ENCODE data around the gene DHX57. TPM values are rescaled to one million over a fixed set of nuclear protein-coding genes. Genes with fewer than 3 reads are reported as not detected.

The DHX57 gene
- total RNA-seq, 4 donors from 2014 or later = 11.1 to 17.4 (median 12.2) TPM

GRCh38 chr2:38909872-38910271 is 34.1 kb upstream of the DHX57 start:
- H3K27me3 ChIP-seq = no peaks in the 10 kb centered on the region

DNA sequence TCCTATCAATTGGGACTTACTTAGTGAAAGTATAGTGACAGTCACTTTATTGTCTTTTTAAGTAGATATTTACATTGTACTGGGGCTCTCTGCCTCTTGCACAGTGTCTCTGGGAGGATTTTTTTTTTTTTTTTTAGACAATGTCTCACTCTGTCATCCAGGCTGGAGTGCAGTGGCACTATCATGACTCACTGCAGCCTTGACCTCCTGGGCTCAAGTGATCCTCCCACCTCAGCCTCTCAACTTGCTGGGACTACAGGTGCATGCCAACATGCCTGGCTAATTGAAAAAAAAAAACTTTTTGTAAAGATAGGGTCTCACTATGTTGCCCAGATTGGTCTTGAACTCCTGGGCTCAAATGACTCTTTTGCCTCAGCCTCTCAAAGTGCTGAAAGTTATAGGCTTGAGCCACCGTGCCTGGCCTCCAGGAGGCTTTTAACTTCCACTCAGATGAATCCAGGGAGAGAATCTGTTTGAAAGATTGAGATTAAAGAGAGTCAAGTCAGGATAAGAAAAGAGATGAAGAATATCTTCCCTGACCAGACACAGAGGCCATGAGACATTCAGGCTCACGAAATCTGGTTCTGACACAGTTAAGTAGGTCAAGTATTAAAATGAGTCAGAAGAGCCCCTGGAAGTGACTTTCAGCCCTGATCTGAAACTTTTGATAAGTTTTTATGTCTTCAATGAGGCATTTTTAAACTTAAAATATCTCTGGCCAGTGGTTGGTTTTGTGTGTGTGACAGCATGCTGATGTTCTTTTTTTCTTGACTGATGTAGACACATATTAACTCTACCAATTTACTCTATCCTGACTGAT is 32.2 kb upstream of the DHX57 start:
- TF ChIP-seq EP300 (IDR thresholded peaks at IDR 0.05) = no peak
- TF ChIP-seq, protein P1, sequence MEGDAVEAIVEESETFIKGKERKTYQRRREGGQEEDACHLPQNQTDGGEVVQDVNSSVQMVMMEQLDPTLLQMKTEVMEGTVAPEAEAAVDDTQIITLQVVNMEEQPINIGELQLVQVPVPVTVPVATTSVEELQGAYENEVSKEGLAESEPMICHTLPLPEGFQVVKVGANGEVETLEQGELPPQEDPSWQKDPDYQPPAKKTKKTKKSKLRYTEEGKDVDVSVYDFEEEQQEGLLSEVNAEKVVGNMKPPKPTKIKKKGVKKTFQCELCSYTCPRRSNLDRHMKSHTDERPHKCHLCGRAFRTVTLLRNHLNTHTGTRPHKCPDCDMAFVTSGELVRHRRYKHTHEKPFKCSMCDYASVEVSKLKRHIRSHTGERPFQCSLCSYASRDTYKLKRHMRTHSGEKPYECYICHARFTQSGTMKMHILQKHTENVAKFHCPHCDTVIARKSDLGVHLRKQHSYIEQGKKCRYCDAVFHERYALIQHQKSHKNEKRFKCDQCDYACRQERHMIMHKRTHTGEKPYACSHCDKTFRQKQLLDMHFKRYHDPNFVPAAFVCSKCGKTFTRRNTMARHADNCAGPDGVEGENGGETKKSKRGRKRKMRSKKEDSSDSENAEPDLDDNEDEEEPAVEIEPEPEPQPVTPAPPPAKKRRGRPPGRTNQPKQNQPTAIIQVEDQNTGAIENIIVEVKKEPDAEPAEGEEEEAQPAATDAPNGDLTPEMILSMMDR (IDR thresholded peaks at IDR 0.05) = no peak
- TF ChIP-seq POLR2A (IDR thresholded peaks at IDR 0.05; ENCODE audit: low read depth) = no peak
- no peak for TF ChIP-seq POLR2AphosphoS5 (IDR thresholded peaks at IDR 0.05)
- H3K9me3 ChIP-seq = no peaks in the 10 kb centered on the region
- 91% methylated on average over 2 of the region's 2 CpGs for WGBS
- no peak overlapping the region for H3K27ac ChIP-seq (replicated peaks in 1 of 4)
- no peaks in the 10 kb centered on the region for H3K36me3 ChIP-seq
- H3K4me1 ChIP-seq = no peaks in the 10 kb centered on the region
- intact Hi-C loops (cut with DNase I) = no loop called here
- no peaks in the 10 kb centered on the region for H3K27me3 ChIP-seq
- DNase-seq (ENCODE audit: extremely low spot score) = no peak
- H3K4me3 ChIP-seq = no peak overlapping the region

More at GRCh38 chr2:38909872-38910271, 34.1 kb upstream of the DHX57 start:
- Histone ChIP-seq H3K27ac (replicated peaks in 1 of 4) (no peak overlapping the region), H3K4me1 (no peaks in the 10 kb centered on the region), H3K9me3 (no peaks in the 10 kb centered on the region), H3K4me3 (no peak overlapping the region), H3K36me3 (no peaks in the 10 kb centered on the region)
- intact Hi-C loops (cut with DNase I) = no loop called here
- 91% methylated on average over 1 of the region's 1 CpG for WGBS
- TF ChIP-seq EP300 (IDR thresholded peaks at IDR 0.05) (no peak), POLR2AphosphoS5 (IDR thresholded peaks at IDR 0.05) (no peak), POLR2A (IDR thresholded peaks at IDR 0.05; ENCODE audit: low read depth) (no peak)
- TF ChIP-seq, protein P1 (IDR thresholded peaks at IDR 0.05) = no peak
- DNase-seq (ENCODE audit: extremely low spot score) = no peak

- H3K4me3 ChIP-seq = no peak overlapping the region
- no peak for DNase-seq (ENCODE audit: extremely low spot score)
- H3K4me1 ChIP-seq = no peaks in the 10 kb centered on the region
- intact Hi-C loops (cut with DNase I) = no loop called here
- WGBS = 69% methylated on average over 1 of the region's 1 CpG
- no peaks in the 10 kb centered on the region for H3K36me3 ChIP-seq
- H3K27me3 ChIP-seq = no peaks in the 10 kb centered on the region
- H3K27ac ChIP-seq (replicated peaks in 1 of 4) = no peak overlapping the region
- TF ChIP-seq POLR2A (IDR thresholded peaks at IDR 0.05; ENCODE audit: low read depth) (no peak), EP300 (IDR thresholded peaks at IDR 0.05) (no peak), POLR2AphosphoS5 (IDR thresholded peaks at IDR 0.05) (no peak)
- TF ChIP-seq, protein P1 (IDR thresholded peaks at IDR 0.05) = no peak
- no peaks in the 10 kb centered on the region for H3K9me3 ChIP-seq
Observed at GRCh38 chr2:38907242-38907641, 31.5 kb upstream of the DHX57 start.

- 85% methylated on average over 2 of the region's 2 CpGs for WGBS
- intact Hi-C loops (cut with DNase I) = no loop called here
Observed at GRCh38 chr2:38905251-38905650, 29.5 kb upstream of the DHX57 start.

More at GRCh38 chr2:38905251-38905650, 29.5 kb upstream of the DHX57 start:
- no peak overlapping the region for H3K27ac ChIP-seq (replicated peaks in 1 of 4)
- H3K36me3 ChIP-seq = no peaks in the 10 kb centered on the region
- H3K27me3 ChIP-seq = no peaks in the 10 kb centered on the region
- no peaks in the 10 kb centered on the region for H3K4me1 ChIP-seq
- TF ChIP-seq EP300 (IDR thresholded peaks at IDR 0.05) = no peak
- no peak for TF ChIP-seq POLR2A (IDR thresholded peaks at IDR 0.05; ENCODE audit: low read depth)
- TF ChIP-seq, protein P1 (IDR thresholded peaks at IDR 0.05) = no peak
- no peak for TF ChIP-seq POLR2AphosphoS5 (IDR thresholded peaks at IDR 0.05)
- no peak overlapping the region for H3K4me3 ChIP-seq
- DNase-seq (ENCODE audit: extremely low spot score) = no peak
- H3K9me3 ChIP-seq = no peaks in the 10 kb centered on the region

Measured in esophagus muscularis mucosa (tissue), 4 donors.